Spleen (tissue), 7 donors: ENCODE results near the gene DENND1B.
A peak's percentile ranks its signal among the peaks of the same experiment; 100 is the strongest.

Source experiments
- POLR2AphosphoS5 ChIP-seq, 3 donors: sonication (generic); formaldehyde crosslinking; IDR thresholded peaks; one replicate each; pipeline ENCODE4 v1.5.1; 2017; ENCODE audit warnings: antibody characterized with exemption in 3 of 3
- TF ChIP-seq, protein P1 (sequence below), 11 experiments: fragments of 200-600 bp in 7 of 11; fragments of 450-650 bp in 4 of 11; sonication (generic) in 4 of 11; IDR thresholded peaks in 8 of 11; conservative IDR thresholded peaks in 3 of 11; 1 replicate in 7 of 11; 2 replicates in 4 of 11; pipeline versions ENCODE4 v1.4.0 to v1.8.0; 2016 to 2021; ENCODE audit warnings: antibody characterized with exemption in 11 of 11, inconsistent platforms in 4 of 11, mild to moderate bottlenecking in 1 of 11
- donor health status: DM: no; HTN: no; CAD: no; lungs with moderate emphysema.
- donor health status: DM: no; HTN: no; CAD: no.
- donor health status: DM: no; HTN: no; CAD: no.

GRCh38 chr1:197614916-197615692 is 160.2 kb downstream of the DENND1B start:
- TF ChIP-seq, protein P1, sequence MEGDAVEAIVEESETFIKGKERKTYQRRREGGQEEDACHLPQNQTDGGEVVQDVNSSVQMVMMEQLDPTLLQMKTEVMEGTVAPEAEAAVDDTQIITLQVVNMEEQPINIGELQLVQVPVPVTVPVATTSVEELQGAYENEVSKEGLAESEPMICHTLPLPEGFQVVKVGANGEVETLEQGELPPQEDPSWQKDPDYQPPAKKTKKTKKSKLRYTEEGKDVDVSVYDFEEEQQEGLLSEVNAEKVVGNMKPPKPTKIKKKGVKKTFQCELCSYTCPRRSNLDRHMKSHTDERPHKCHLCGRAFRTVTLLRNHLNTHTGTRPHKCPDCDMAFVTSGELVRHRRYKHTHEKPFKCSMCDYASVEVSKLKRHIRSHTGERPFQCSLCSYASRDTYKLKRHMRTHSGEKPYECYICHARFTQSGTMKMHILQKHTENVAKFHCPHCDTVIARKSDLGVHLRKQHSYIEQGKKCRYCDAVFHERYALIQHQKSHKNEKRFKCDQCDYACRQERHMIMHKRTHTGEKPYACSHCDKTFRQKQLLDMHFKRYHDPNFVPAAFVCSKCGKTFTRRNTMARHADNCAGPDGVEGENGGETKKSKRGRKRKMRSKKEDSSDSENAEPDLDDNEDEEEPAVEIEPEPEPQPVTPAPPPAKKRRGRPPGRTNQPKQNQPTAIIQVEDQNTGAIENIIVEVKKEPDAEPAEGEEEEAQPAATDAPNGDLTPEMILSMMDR (IDR thresholded peaks at IDR 0.05 in 8 of 11, conservative IDR thresholded peaks at IDR 0.05 in 3 of 11) = peak in 8 of 11 experiments; percentile 16 to 59 (median 44)
- TF ChIP-seq POLR2AphosphoS5 (IDR thresholded peaks at IDR 0.05) = no peak
